Measurements from ENCODE around the gene GLRX3.

DNA sequence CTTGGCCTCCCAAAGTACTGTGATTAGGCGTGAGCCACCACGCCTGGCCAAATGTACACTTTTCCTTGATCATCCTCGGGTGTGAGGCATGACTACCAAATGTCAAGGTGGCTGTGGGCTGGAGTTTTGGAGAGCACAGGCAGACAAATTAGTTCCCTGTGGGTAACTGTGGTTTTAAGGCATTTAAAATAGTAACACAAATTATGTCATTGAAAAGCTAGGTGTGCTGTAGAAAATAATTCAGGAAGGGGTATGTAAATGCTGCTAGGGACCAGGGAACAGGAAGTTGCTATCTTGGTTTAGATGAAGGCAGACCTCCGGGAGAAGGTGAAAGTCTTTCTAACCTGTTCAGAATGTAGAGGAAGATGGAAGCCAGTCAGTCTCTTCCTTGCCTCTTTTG lies 9.9 kb downstream of the GLRX3 start:
- TF ChIP-seq POLR2A (IDR thresholded peaks at IDR 0.05) = no peak
- TF ChIP-seq, protein P1, sequence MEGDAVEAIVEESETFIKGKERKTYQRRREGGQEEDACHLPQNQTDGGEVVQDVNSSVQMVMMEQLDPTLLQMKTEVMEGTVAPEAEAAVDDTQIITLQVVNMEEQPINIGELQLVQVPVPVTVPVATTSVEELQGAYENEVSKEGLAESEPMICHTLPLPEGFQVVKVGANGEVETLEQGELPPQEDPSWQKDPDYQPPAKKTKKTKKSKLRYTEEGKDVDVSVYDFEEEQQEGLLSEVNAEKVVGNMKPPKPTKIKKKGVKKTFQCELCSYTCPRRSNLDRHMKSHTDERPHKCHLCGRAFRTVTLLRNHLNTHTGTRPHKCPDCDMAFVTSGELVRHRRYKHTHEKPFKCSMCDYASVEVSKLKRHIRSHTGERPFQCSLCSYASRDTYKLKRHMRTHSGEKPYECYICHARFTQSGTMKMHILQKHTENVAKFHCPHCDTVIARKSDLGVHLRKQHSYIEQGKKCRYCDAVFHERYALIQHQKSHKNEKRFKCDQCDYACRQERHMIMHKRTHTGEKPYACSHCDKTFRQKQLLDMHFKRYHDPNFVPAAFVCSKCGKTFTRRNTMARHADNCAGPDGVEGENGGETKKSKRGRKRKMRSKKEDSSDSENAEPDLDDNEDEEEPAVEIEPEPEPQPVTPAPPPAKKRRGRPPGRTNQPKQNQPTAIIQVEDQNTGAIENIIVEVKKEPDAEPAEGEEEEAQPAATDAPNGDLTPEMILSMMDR (IDR thresholded peaks at IDR 0.05) = no peak
